Mononuclear cell (primary cell): ENCODE measurements around the gene VNN1. TPM values are rescaled to one million over a fixed set of nuclear protein-coding genes. Genes with fewer than 3 reads are reported as not detected.
"Not testable (repeated sequence)": the region's sequence is repeated elsewhere in the genome, so short reads cannot be mapped to it uniquely, and the experiment has no call there.

Experiments
- H3K27me3 ChIP-seq: 2 replicates; pipeline ENCODE4 v1.6.0; 2011; ENCODE audit warnings: low read length, control low read depth; ENCODE audit not compliant: insufficient read depth
- H3K4me1 ChIP-seq: 2 replicates; pipeline ENCODE4 v1.5.1; 2011; ENCODE audit warnings: mild to moderate bottlenecking, low read length, control low read depth; ENCODE audit not compliant: insufficient read depth
- H3K4me3 ChIP-seq: 2 replicates; pipeline ENCODE4 v1.5.1; 2011; ENCODE audit warnings: mild to moderate bottlenecking, low read length, moderate library complexity
- H3K9me3 ChIP-seq: 2 replicates; pipeline ENCODE4 v1.5.1; 2011; ENCODE audit warnings: low read depth, mild to moderate bottlenecking, control low read depth, low read length
- total RNA-seq: library from RNA; depleted of rRNA; stranded (reverse); fragments of >200 nt; gene quantifications from one replicate; pipeline ENCODE4 v1.2.3, GENCODE V29; 2012

The VNN1 gene
- total RNA-seq, 1 donor, result 2.7 TPM

DNA sequence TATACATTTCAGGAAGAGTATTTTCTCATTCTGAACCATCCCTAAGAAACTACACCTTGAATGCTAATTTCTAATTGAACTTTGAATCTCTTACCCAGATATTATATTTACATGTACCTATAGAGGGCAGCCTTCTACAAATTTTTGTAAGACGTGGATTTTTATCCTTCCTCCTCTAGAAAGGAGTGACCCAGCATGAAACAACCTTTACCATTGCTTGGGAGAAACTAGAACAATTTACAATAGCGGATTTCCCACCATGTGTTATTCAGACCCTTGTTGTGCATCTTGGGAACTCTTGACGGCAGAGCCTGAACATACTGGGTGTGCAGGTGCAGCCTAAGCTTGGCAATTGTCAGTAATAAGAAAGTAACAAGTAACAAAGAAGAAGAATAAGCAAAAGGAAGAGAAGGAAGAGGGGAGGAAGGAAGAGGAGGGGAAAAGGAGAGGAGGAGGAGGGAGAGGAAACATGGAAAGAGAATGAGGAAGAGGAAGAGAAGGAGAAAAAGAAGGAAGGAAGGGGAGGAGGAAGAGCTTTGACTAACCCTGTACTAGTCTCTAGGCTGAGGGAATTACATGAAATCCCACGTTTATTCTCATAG, 44.1 kb downstream of the VNN1 start:
- Histone ChIP-seq H3K27me3 (no peaks in the 10 kb centered on the region), H3K4me1 (peaks cover 12% of the 10 kb centered on the region), H3K4me3 (no peak overlapping the region), H3K9me3 (no peaks in the 10 kb centered on the region)

GRCh38 chr6:132666118-132666517, 47.7 kb downstream of the VNN1 start:
- no peak overlapping the region for H3K4me3 ChIP-seq
- peaks cover 11% of the 10 kb centered on the region for H3K4me1 ChIP-seq
- H3K27me3 ChIP-seq, result no peaks in the 10 kb centered on the region
- H3K9me3 ChIP-seq, result no peaks in the 10 kb centered on the region

GRCh38 chr6:132664309-132665034, 49.4 kb downstream of the VNN1 start:
- no peaks in the 10 kb centered on the region for H3K9me3 ChIP-seq
- no peaks in the 10 kb centered on the region for H3K4me1 ChIP-seq
- H3K27me3 ChIP-seq, result no peaks in the 10 kb centered on the region
- no peak overlapping the region for H3K4me3 ChIP-seq

DNA sequence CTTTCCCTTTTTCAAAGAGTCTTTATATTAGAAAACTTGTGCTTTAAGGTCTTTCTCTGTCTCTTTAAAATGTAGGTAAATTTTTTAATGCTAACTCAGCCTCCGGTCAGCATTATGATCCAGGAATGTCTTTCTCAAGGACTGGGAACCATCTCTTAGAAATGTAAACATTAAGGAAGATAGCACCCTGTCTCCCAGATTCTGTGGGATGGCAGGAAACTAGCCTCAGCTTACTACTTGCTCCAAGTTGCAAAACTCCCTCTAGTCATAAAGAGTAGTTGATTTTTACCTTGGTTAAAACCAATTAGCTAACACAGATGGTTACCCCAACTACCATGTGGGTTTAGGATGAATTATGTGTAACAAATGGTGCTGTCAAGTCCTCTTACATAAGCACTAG, 50.2 kb downstream of the VNN1 start:
- H3K9me3 ChIP-seq, result no peaks in the 10 kb centered on the region
- H3K4me3 ChIP-seq, result no peak overlapping the region
- H3K4me1 ChIP-seq, result no peaks in the 10 kb centered on the region
- H3K27me3 ChIP-seq, result no peaks in the 10 kb centered on the region

GRCh38 chr6:132661906-132662305, 51.9 kb downstream of the VNN1 start:
- Histone ChIP-seq H3K4me3 (no peak overlapping the region), H3K9me3 (no peaks in the 10 kb centered on the region), H3K27me3 (no peaks in the 10 kb centered on the region), H3K4me1 (no peaks in the 10 kb centered on the region)

DNA sequence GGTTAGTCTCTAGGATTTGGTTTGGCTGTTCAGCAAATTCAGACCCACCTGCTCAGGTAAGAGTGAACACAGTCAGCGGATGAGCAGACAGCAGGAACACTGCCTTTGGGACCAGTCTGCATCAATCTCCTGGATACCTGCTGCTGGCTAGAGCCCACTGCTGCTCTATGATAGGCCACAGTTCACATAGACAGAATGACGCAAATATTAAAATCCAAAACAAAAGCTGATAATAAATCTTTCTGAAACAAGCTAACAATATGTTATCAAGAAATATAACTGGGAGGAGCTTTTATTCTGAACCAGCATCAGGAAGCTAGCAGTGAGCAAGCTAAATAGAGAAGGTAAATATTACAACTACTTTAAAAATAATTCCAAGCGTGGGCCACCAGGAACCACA, 54.8 kb downstream of the VNN1 start, which contains the start of gene TAAR1:
TAAR1 (minus strand) TSS at position 101 of the 400 bp plus-strand sequence. CDS start 13,179 bp downstream, outside the sequence.
- Histone ChIP-seq H3K4me3 (no peak within 1 kb of the TSS), H3K9me3 (no peaks in the 10 kb centered on the region), H3K27me3 (no peaks in the 10 kb centered on the region), H3K4me1 (no peaks in the 10 kb centered on the region)

DNA sequence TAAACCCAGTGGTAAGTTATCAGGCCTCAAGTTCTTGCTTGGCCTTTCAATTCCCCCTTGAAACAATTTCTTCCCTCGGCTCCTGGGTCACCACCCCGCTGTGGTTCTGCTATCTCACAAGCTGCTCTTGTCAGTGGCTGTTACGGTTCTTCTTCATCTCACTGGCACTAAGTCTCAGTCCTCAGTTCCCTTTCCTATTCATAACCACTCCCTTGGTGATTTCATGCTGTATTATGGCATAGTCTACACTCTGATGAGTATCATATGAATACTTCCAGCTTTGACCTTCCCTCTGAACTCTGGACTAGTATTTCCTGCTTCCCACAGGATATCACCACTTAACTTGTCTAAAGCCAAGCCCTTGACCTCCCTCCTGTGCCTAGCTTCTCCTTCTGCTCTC, 62.8 kb downstream of the VNN1 start:
- no peaks in the 10 kb centered on the region for H3K9me3 ChIP-seq
- H3K27me3 ChIP-seq, result no peaks in the 10 kb centered on the region
- H3K4me1 ChIP-seq, result no peaks in the 10 kb centered on the region
- H3K4me3 ChIP-seq, result no peak overlapping the region

- H3K27me3 ChIP-seq, result no peaks in the 10 kb centered on the region
- no peaks in the 10 kb centered on the region for H3K4me1 ChIP-seq
- no peaks in the 10 kb centered on the region for H3K9me3 ChIP-seq
- no peak overlapping the region for H3K4me3 ChIP-seq
These were observed 63.4 kb downstream of the VNN1 start for GRCh38 chr6:132650429-132650828.

GRCh38 chr6:132648828-132649227, 65.0 kb downstream of the VNN1 start:
- H3K27me3 ChIP-seq, result no peaks in the 10 kb centered on the region
- no peaks in the 10 kb centered on the region for H3K4me1 ChIP-seq
- no peaks in the 10 kb centered on the region for H3K9me3 ChIP-seq
- no peak overlapping the region for H3K4me3 ChIP-seq

DNA sequence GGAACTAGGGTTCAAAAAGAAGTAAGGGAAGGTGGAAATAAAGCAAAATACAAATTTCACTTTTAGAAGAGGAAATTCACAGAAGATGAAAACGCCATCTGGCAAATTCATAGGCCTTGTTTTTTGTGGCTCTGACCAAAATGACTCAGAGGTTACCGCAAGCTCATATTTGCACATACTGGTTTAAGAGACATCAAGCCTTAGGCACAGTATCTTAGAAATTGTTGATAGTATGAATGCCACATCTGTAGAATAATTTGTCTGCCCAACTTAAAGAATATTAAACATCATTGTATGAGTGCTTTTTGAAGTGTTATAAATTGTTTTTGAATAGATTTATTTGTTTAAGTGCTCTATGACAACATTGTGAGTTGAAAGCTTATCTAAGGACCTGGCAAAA, 65.5 kb downstream of the VNN1 start:
- no peak overlapping the region for H3K4me3 ChIP-seq
- no peaks in the 10 kb centered on the region for H3K9me3 ChIP-seq
- no peaks in the 10 kb centered on the region for H3K27me3 ChIP-seq
- no peaks in the 10 kb centered on the region for H3K4me1 ChIP-seq

DNA sequence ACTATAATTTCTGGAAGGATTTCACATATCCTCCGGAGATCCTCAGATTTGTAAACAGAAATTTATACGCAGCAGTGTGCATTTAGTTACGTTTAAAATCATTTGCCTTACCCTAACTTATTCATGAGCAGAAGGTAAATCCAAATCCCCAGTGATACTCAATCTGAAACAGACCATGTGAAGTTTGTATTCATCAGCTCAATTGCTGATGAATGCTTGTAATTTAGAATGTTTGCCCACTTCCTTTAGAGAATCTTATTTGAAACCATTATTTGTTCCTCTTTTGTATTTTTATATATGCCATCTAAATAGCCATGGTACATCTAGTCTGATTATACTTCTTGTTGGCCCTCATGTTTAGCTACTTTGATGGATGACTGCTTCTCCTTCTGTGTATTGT, 70.3 kb downstream of the VNN1 start:
- Histone ChIP-seq H3K9me3 (no peaks in the 10 kb centered on the region), H3K27me3 (no peaks in the 10 kb centered on the region), H3K4me3 (no peak overlapping the region), H3K4me1 (no peaks in the 10 kb centered on the region)

GRCh38 chr6:132637135-132637534, 76.7 kb downstream of the VNN1 start:
- H3K27me3 ChIP-seq, H3K4me1 ChIP-seq, H3K9me3 ChIP-seq: not testable (repeated sequence)

DNA sequence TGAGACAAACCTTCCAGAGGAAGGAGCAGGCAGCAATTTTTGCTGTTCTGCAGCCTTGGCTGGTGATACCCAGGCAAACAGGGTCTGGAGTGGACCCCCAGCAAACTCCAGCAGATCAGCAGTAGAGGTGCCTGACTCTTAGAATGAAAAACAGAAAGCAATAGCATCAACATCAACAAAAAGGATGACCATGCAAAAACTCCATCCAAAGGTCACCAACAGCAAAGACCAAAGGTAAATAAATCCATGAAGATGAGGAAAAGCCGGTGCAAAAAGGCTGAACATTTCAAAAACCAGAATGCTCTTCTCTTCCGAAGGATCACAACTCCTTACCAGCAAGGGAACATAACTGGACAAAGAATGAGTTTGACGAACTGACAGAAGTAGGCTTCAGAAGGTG, 77.9 kb downstream of the VNN1 start:
- not testable (repeated sequence) for H3K4me3 ChIP-seq, H3K27me3 ChIP-seq, H3K9me3 ChIP-seq, H3K4me1 ChIP-seq

More at GRCh38 chr6:132637135-132637534, 76.7 kb downstream of the VNN1 start:
- not testable (repeated sequence) for H3K4me3 ChIP-seq

DNA sequence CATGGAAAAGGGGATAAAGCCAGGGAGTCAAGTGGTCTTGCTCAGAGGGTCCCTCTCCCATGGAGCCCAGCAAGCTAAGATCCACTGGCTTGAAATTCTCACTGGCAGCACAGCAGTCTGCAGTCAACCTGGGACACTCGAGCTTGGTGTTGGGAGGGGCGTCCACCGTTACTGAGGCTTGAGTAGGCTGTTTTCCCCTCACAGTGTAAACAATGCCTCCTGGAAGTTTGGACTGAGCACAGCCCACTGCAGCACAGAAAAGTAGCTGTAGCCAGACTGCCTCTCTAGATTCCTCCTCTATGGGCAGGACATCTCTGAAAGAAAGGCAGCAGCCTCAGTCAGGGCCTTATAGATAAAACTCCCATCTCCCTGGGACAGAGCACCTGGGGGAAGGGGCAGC, 78.6 kb downstream of the VNN1 start:
- not testable (repeated sequence) for H3K4me1 ChIP-seq, H3K9me3 ChIP-seq, H3K4me3 ChIP-seq, H3K27me3 ChIP-seq

- Histone ChIP-seq H3K9me3 (no peaks in the 10 kb centered on the region), H3K27me3 (peaks cover 7% of the 10 kb centered on the region), H3K4me3 (no peak overlapping the region), H3K4me1 (no peaks in the 10 kb centered on the region)
These were observed 79.1 kb downstream of the VNN1 start for GRCh38 chr6:132634796-132635195.

GRCh38 chr6:132633362-132633761, 80.5 kb downstream of the VNN1 start:
- no peak overlapping the region for H3K4me3 ChIP-seq
- H3K27me3 ChIP-seq, result peaks cover 13% of the 10 kb centered on the region
- no peaks in the 10 kb centered on the region for H3K9me3 ChIP-seq
- H3K4me1 ChIP-seq, result no peaks in the 10 kb centered on the region
